ENCODE measurements around the gene CD163. TPM values are rescaled to one million over a fixed set of nuclear protein-coding genes. Genes with fewer than 3 reads are reported as not detected.
"Not testable (repeated sequence)": the region's sequence is repeated elsewhere in the genome, so short reads cannot be mapped to it uniquely, and the experiment has no call there.

Gene CD163
- not detected in 2 replicates for total RNA-seq (2014; rRNA removed; shearing (Covaris generic))

- Histone ChIP-seq H3K4me1 (no peaks in the 10 kb centered on the region), H3K27ac (no peak within 1 kb of the TSS), H3K4me3 (no peak within 1 kb of the TSS), H3K9me3 (replicated peaks) (no peaks in the 10 kb centered on the region), H3K36me3 (no peaks in the 10 kb centered on the region), H3K27me3 (no peaks in the 10 kb centered on the region)
- no peak for DNase-seq
These were observed at the start of gene CD163 for GRCh38 chr12:7503686-7504415. Gene CD163, minus strand, starts transcription at chr12:7503777. Its CDS starts 87 bp downstream, at chr12:7503690.

- no peak for DNase-seq
These were observed 39.2 kb upstream of the CD163 start for GRCh38 chr12:7542813-7543212.

GRCh38 chr12:7542046-7542445, 38.5 kb upstream of the CD163 start:
- DNase-seq: no peak
- Histone ChIP-seq H3K27me3 (no peaks in the 10 kb centered on the region), H3K4me3 (no peak overlapping the region), H3K36me3 (no peaks in the 10 kb centered on the region), H3K27ac (no peak overlapping the region), H3K4me1 (no peaks in the 10 kb centered on the region), H3K9me3 (replicated peaks) (no peaks in the 10 kb centered on the region)

More at GRCh38 chr12:7542813-7543212, 39.2 kb upstream of the CD163 start:
- H3K4me3 ChIP-seq: no peak overlapping the region
- no peak overlapping the region for H3K27ac ChIP-seq
- H3K9me3 ChIP-seq (replicated peaks): no peaks in the 10 kb centered on the region
- no peaks in the 10 kb centered on the region for H3K27me3 ChIP-seq
- no peaks in the 10 kb centered on the region for H3K4me1 ChIP-seq
- H3K36me3 ChIP-seq: no peaks in the 10 kb centered on the region

GRCh38 chr12:7514416-7514815, 10.8 kb upstream of the CD163 start:
- no peaks in the 10 kb centered on the region for H3K36me3 ChIP-seq
- no peaks in the 10 kb centered on the region for H3K9me3 ChIP-seq (replicated peaks)
- no peak overlapping the region for H3K4me3 ChIP-seq
- H3K27ac ChIP-seq: no peak overlapping the region
- no peaks in the 10 kb centered on the region for H3K4me1 ChIP-seq
- no peak for DNase-seq
- no peaks in the 10 kb centered on the region for H3K27me3 ChIP-seq

- Histone ChIP-seq H3K4me3 (no peak overlapping the region), H3K36me3 (no peaks in the 10 kb centered on the region), H3K9me3 (replicated peaks) (no peaks in the 10 kb centered on the region), H3K27ac (no peak overlapping the region), H3K4me1 (no peaks in the 10 kb centered on the region), H3K27me3 (no peaks in the 10 kb centered on the region)
- peak; percentile 5 to 7 for DNase-seq
These were observed 9.0 kb upstream of the CD163 start for GRCh38 chr12:7512553-7512952.

- not testable (repeated sequence) for H3K36me3 ChIP-seq; H3K27me3 ChIP-seq; H3K9me3 ChIP-seq (replicated peaks); H3K4me3 ChIP-seq; H3K27ac ChIP-seq; H3K4me1 ChIP-seq; DNase-seq
These were observed 6.4 kb upstream of the CD163 start for GRCh38 chr12:7509793-7510470.

GRCh38 chr12:7502612-7503011, 965 bp downstream of the CD163 start:
- no peak for DNase-seq
- no peaks in the 10 kb centered on the region for H3K36me3 ChIP-seq
- no peak overlapping the region for H3K27ac ChIP-seq
- H3K9me3 ChIP-seq (replicated peaks): no peaks in the 10 kb centered on the region
- no peaks in the 10 kb centered on the region for H3K27me3 ChIP-seq
- H3K4me1 ChIP-seq: no peaks in the 10 kb centered on the region
- no peak overlapping the region for H3K4me3 ChIP-seq

- Histone ChIP-seq H3K4me3 (no peak overlapping the region), H3K4me1 (no peaks in the 10 kb centered on the region), H3K27ac (no peak overlapping the region), H3K27me3 (no peaks in the 10 kb centered on the region), H3K36me3 (no peaks in the 10 kb centered on the region), H3K9me3 (replicated peaks) (no peaks in the 10 kb centered on the region)
- peak in 1 of 2 experiments; percentile 4 for DNase-seq
These were observed 2.5 kb downstream of the CD163 start for GRCh38 chr12:7501031-7501588.

- no peak for DNase-seq
- H3K27me3 ChIP-seq: no peaks in the 10 kb centered on the region
- H3K27ac ChIP-seq: no peak overlapping the region
- H3K4me1 ChIP-seq: no peaks in the 10 kb centered on the region
- H3K36me3 ChIP-seq: no peaks in the 10 kb centered on the region
- no peak overlapping the region for H3K4me3 ChIP-seq
- no peaks in the 10 kb centered on the region for H3K9me3 ChIP-seq (replicated peaks)
These were observed 3.9 kb downstream of the CD163 start for GRCh38 chr12:7499636-7500035.

GRCh38 chr12:7498809-7499208, 4.8 kb downstream of the CD163 start:
- Histone ChIP-seq H3K27me3 (no peaks in the 10 kb centered on the region), H3K9me3 (replicated peaks) (no peaks in the 10 kb centered on the region), H3K36me3 (no peaks in the 10 kb centered on the region), H3K4me1 (no peaks in the 10 kb centered on the region), H3K27ac (no peak overlapping the region), H3K4me3 (no peak overlapping the region)
- DNase-seq: no peak

- H3K27me3 ChIP-seq: no peaks in the 10 kb centered on the region
- no peak for DNase-seq
- H3K4me1 ChIP-seq: no peaks in the 10 kb centered on the region
- H3K4me3 ChIP-seq: no peak overlapping the region
- no peak overlapping the region for H3K27ac ChIP-seq
- H3K36me3 ChIP-seq: no peaks in the 10 kb centered on the region
- H3K9me3 ChIP-seq (replicated peaks): no peaks in the 10 kb centered on the region
These were observed 5.9 kb downstream of the CD163 start for GRCh38 chr12:7497661-7498060.

GRCh38 chr12:7496451-7496850, 7.1 kb downstream of the CD163 start:
- H3K27ac ChIP-seq: no peak overlapping the region
- no peaks in the 10 kb centered on the region for H3K9me3 ChIP-seq (replicated peaks)
- DNase-seq: no peak
- H3K4me3 ChIP-seq: no peak overlapping the region
- no peaks in the 10 kb centered on the region for H3K4me1 ChIP-seq
- no peaks in the 10 kb centered on the region for H3K36me3 ChIP-seq
- no peaks in the 10 kb centered on the region for H3K27me3 ChIP-seq

GRCh38 chr12:7495136-7495535, 8.4 kb downstream of the CD163 start:
- H3K4me1 ChIP-seq: no peaks in the 10 kb centered on the region
- no peak for DNase-seq
- no peak overlapping the region for H3K27ac ChIP-seq
- no peaks in the 10 kb centered on the region for H3K36me3 ChIP-seq
- H3K4me3 ChIP-seq: no peak overlapping the region
- H3K27me3 ChIP-seq: no peaks in the 10 kb centered on the region
- H3K9me3 ChIP-seq (replicated peaks): no peaks in the 10 kb centered on the region

- Histone ChIP-seq H3K27me3 (no peaks in the 10 kb centered on the region), H3K4me1 (no peaks in the 10 kb centered on the region), H3K9me3 (replicated peaks) (no peaks in the 10 kb centered on the region), H3K36me3 (no peaks in the 10 kb centered on the region), H3K27ac (no peak overlapping the region), H3K4me3 (no peak overlapping the region)
- no peak for DNase-seq
These were observed 10.6 kb downstream of the CD163 start for GRCh38 chr12:7493006-7493405.

GRCh38 chr12:7486512-7486911, 17.1 kb downstream of the CD163 start:
- no peak overlapping the region for H3K27ac ChIP-seq
- no peaks in the 10 kb centered on the region for H3K9me3 ChIP-seq (replicated peaks)
- DNase-seq: peak in 1 of 2 experiments; percentile 16
- H3K27me3 ChIP-seq: no peaks in the 10 kb centered on the region
- no peaks in the 10 kb centered on the region for H3K4me1 ChIP-seq
- H3K4me3 ChIP-seq: no peak overlapping the region
- H3K36me3 ChIP-seq: no peaks in the 10 kb centered on the region
